Renal pelvis (tissue), 4 donors: Measurements from ENCODE around the gene APOBEC3F. TPM values are rescaled to one million over a fixed set of nuclear protein-coding genes. Genes with fewer than 3 reads are reported as not detected.
"Not testable (repeated sequence)": the region's sequence is repeated elsewhere in the genome, so short reads cannot be mapped to it uniquely, and the experiment has no call there.

ENCODE experiments used
- DNase-seq: peaks from one replicate; pipeline ENCODE4 v3.0.0-alpha.2; 2013
- polyA plus RNA-seq, 3 donors: library from polyadenylated mRNA; unstranded; fragments of 120-200 nt; gene quantifications; one replicate each; pipeline ENCODE4 v1.2.1, GENCODE V29; 2013; ENCODE audit not compliant: insufficient read length in 3 of 3

Gene APOBEC3F
- polyA plus RNA-seq, 3 donors, result 7.4 to 8.7 (median 8.6) TPM

GRCh38 chr22:39068033-39068785 is 27.5 kb downstream of the APOBEC3F start:
- DNase-seq, result no peak

DNA sequence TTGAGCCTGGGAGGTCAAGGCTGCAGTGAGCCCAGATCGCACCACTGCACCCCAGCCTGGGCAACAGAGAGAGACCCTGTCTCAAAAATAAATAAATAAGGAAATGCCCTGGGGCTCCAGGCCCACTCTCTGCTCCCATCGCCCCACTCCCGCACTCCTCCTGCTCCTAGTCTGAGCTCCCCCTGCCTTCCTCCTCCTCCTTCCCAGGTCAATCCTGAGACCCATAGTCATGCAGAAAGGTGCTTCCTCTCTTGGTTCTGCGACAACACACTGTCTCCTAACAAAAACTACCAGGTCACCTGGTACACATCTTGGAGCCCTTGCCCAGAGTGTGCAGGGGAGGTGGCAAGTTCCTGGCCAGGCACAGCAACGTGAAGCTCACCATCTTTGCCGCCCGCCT is 29.5 kb downstream of the APOBEC3F start:
- DNase-seq, result no peak

- not testable (repeated sequence) for DNase-seq
Observed at GRCh38 chr22:39072581-39072981, 31.9 kb downstream of the APOBEC3F start.

DNA sequence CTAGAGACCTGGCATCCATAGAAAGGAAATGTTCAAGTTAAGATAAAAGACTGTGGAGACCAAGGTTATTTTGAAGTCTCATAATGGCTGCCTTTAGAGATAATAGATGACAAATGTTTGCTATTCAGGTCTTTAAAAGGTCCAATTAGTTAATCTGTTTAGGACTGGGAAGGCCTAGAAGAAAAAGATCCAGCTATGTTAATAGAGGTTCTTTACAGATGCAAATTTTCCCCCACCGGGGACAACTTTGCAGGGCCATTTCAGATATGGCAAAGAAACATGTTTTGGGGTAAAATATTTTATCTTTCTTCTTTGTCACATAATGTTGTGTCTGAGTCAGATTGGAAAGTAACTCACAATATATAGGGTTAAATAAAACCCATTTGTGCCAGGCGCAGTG is 33.3 kb downstream of the APOBEC3F start:
- no peak for DNase-seq

DNA sequence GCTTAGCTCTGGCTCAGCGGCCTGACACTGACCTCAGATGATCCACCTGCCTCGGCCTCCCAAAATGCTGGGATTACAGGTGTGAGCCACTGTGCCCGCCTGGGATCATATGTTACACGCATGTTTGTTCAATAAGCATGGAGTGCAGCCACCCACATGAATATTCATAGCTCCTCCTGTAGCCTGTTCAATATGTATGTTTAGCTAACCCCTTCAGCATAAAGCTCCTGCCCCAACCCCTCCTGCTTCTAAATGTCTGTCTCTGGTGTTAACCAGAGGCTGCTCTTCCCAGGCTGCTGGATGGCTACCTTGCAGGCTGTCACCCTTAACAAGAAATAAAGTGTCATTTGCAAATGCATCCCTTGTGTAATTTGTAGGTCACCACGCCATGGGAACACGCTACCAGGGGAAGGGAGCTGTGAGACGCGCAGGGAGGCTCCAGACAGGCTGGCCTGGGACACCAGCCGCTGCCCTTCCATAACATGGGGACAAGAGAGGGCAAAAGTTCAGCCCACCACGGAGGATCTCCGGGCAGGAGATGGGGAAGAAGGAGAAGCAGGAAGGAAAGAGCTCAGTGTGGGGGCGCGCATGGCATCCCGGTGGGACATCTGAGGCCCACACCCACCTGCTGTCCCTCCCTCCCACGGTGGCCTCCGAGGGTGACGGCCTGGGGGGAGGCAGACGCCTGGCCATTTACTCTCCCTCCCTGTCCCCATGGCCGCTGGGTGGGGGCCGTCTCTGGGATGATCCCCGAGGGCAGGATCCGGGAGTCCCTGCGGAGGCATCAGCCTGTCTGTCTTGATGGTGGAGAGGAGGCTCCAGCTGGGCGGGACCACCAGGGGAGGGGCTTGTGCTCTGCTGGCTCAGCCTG is 35.7 kb downstream of the APOBEC3F start:
- not testable (repeated sequence) for DNase-seq

DNA sequence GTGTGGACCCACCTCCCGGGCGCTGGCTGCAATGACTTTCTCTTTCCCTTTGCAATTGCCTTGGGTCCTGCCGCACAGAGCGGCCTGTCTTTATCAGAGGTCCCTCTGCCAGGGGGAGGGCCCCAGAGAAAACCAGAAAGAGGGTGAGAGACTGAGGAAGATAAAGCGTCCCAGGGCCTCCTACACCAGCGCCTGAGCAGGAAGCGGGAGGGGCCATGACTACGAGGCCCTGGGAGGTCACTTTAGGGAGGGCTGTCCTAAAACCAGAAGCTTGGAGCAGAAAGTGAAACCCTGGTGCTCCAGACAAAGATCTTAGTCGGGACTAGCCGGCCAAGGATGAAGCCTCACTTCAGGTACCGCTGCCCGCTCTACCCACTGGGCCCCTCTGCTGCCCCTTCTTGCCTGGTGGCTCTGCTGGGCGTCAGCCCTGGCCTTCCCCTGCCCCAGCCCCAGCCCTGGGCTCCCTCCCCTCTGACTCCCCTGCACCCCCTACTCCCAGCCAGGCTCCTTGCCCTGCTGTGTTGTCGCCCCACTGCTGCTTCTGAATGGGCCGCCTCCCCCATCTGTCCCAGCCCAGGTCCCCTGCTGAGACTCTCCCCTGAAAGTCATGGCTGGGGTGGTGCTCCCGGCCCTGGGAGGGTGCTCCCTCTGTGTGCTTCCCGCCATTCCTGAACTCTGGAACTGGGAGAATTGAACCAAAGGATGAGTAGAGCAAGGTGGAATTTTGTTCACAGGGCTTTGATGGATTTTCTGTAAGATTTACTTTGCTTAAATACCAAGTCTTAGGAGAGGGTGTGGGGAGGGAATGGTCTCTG is 36.6 kb downstream of the APOBEC3F start, which contains the start of gene APOBEC3G:
Gene APOBEC3G, plus strand, starts transcription at position 250 of the 815 bp plus-strand sequence. Its CDS starts 87 bp downstream, at position 337.
- not testable (repeated sequence) for DNase-seq

GRCh38 chr22:39077912-39078311 is 37.2 kb downstream of the APOBEC3F start:
- not testable (repeated sequence) for DNase-seq

DNA sequence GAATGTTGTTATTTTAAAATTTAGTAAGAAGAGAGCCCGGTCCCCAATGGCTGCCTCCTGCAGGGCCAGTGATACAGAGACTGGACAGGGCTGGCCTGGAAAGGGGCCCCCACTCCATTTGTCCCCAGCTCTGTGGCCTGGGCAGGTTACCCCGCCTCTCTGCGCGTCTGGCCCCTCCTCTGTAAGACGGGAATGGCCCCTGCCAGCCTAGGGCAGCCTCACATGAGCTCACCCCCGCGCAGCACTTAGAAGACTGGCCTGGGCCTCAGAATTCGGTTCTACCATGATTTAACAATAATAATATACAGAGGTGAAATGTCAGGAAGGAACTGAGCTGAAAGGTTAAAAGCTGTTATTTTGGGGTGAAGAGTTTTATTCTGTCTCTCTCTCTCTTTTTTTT is 37.7 kb downstream of the APOBEC3F start:
- DNase-seq, result no peak

- DNase-seq, result not testable (repeated sequence)
Observed at GRCh38 chr22:39079054-39079637, 38.5 kb downstream of the APOBEC3F start.

DNA sequence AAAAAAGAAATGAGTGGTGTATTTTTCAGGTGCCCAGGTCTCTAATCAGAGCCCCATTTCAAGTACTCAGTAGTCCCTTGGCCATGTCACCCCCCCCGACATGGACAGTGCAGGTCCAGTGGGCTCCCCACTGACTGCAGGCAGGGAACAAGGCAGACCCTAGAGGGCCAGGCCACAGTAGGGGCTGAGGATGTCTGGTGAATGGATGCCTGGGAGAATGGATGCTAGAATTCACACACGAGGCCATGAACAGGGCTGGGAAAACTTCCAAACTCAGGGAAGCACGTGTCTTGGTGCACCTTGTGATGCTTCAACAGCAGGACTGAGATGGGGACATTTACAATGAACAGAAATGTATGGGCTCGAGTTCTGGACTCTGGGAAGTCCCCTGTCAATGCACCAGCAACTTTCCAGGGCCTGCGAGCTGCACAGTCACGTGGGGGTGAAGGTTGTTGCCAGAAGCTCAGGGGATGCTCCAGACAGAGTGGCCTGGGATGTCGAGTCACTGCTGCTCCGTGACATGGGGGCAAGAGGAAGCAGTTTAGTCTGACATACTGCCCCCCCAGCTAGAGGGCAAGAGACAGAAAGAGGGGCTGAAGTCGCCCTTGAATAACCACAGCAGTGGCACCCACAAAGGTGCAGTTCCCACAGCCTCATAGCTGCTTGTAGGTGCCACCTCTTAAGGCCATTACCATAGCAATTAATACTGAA is 39.5 kb downstream of the APOBEC3F start:
- no peak for DNase-seq

GRCh38 chr22:39081016-39081415 is 40.4 kb downstream of the APOBEC3F start:
- DNase-seq, result peak; percentile 29

DNA sequence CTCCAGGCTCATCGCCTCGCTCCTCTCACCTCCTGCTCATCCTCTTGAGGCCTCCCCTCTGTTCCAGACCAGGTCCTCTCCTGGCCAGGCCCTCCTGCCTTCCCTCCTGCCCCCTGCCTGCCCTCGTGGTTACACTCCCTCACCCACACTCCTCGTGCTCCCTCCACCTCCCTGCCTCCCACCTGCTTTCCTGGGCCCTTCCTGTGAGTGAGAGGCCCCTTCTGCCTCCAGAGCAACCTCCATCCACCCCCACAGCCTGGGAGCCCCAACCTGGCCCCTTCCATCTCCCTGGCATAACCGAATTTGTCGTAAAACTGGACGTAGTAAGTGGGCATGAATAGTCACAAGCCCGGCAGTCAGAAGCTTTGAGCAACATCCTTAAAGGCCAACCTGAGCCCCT is 40.9 kb downstream of the APOBEC3F start:
- no peak for DNase-seq

DNA sequence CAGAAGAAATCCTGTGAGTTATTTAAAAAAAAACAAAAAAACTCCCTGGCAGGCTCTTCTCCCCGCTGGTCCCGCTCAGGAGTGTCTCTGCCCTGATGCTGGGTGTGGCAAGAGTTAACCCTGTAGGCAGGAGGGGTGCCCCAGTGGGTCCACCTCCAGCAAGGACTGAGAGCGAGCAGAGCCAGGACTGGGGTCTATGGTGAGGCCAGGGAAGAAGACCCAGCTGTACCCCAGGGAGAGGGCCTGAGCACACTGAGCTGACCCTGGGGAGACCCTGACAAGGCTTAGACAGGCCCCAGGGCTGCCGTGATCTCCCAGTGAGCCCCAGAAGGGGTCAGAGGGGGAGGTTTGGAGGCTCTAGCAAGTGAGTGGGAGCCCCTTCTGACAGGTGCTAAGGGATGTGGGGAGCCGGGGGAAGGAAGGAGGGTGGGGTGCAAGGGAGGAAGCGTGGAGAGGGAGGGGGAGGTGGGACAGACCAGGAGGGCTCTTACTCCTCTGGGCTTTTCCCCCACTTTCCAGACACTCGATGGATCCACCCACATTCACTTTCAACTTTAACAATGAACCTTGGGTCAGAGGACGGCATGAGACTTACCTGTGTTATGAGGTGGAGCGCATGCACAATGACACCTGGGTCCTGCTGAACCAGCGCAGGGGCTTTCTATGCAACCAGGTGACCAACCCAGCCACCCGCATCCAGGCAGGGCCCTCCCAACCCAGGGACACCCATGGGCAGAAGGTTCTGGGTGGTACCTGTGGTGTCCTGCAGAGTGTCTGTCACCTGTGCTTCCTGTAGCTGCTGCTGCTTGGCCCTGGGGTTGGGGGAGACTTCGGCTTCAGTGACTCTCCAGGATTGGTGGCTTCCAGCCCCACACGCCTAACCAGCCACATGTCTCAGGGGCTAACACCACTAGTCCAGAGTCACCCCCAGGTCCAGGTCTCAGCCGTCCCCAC is 42.8 kb downstream of the APOBEC3F start:
- DNase-seq, result no peak

GRCh38 chr22:39084666-39085065 is 44.0 kb downstream of the APOBEC3F start:
- DNase-seq, result no peak

DNA sequence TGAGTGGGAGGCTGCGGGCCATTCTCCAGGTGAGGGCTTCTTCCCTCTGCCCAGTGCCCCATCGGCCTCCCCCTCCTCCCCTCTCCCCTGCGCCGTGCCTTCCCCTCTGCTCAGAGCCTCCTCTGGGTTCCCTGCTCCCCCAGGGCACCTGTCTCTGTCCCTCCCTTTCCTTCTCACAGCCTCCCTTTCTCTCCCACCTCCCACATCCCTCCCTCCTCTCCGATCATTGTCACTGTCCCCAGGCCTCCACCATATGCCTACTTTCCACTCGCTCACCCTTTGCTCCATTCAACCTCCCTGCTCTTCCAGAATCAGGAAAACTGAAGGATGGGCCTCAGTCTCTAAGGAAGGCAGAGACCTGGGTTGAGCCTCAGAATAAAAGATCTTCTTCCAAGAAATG is 46.4 kb downstream of the APOBEC3F start:
- no peak for DNase-seq

DNA sequence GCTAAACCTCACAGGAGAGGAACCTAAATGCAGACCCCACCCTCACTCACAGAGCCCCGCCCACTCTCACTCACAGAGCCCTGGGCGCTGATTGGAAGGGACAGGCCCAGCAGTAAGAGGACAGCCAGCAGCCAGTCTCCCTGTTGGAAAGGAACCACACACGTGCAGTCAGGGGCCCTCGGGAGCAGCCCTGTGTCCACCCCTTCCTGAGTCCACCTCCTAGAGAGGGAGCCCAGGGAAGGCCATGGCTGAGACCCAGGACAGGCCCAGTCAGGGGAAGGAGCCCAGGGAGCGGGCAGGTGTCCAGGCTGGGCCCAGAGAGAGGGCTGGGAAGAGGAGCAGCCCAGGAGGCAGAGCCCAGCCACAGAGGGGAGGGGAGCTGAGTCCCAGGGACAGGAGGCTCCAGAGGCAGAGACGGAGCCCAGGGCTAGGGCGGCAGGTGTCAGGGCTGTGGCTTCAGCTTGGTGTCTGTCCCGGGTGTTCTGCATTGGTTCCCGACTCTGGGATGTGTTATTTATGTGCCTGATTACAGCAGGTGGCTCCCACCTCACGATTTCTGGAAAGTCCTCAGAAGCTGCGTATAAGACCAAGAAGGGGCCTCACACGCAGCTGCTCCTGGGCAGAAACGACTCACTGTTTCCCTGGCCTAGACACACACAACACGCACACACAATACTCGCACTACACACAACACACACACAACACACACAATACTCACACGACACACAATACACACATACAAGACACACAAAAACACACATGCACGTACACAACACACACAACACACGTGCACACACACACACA is 47.4 kb downstream of the APOBEC3F start:
- DNase-seq, result no peak

- no peak for DNase-seq
Observed at GRCh38 chr22:39088685-39089032, 48.0 kb downstream of the APOBEC3F start.

GRCh38 chr22:39089928-39090327 is 49.3 kb downstream of the APOBEC3F start:
- no peak for DNase-seq
